Measurements from ENCODE around the gene PFAS.
"Not testable (repeated sequence)": the region's sequence is repeated elsewhere in the genome, so short reads cannot be mapped to it uniquely, and the experiment has no call there.

Gene PFAS, protein sequence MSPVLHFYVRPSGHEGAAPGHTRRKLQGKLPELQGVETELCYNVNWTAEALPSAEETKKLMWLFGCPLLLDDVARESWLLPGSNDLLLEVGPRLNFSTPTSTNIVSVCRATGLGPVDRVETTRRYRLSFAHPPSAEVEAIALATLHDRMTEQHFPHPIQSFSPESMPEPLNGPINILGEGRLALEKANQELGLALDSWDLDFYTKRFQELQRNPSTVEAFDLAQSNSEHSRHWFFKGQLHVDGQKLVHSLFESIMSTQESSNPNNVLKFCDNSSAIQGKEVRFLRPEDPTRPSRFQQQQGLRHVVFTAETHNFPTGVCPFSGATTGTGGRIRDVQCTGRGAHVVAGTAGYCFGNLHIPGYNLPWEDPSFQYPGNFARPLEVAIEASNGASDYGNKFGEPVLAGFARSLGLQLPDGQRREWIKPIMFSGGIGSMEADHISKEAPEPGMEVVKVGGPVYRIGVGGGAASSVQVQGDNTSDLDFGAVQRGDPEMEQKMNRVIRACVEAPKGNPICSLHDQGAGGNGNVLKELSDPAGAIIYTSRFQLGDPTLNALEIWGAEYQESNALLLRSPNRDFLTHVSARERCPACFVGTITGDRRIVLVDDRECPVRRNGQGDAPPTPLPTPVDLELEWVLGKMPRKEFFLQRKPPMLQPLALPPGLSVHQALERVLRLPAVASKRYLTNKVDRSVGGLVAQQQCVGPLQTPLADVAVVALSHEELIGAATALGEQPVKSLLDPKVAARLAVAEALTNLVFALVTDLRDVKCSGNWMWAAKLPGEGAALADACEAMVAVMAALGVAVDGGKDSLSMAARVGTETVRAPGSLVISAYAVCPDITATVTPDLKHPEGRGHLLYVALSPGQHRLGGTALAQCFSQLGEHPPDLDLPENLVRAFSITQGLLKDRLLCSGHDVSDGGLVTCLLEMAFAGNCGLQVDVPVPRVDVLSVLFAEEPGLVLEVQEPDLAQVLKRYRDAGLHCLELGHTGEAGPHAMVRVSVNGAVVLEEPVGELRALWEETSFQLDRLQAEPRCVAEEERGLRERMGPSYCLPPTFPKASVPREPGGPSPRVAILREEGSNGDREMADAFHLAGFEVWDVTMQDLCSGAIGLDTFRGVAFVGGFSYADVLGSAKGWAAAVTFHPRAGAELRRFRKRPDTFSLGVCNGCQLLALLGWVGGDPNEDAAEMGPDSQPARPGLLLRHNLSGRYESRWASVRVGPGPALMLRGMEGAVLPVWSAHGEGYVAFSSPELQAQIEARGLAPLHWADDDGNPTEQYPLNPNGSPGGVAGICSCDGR (N-terminal part only)
- 26.6 to 39.1 reads per million in 2 donors for total RNA-seq

GRCh38 chr17:8248751-8249607, at the start of gene PFAS:
PFAS (plus strand) TSS chr17:8249289; CDS start chr17:8253938, 4,649 bp downstream.
- DNase-seq, result peak; percentile 98

GRCh38 chr17:8204761-8205555, 44.1 kb upstream of the PFAS start:
- no peak for DNase-seq

DNA sequence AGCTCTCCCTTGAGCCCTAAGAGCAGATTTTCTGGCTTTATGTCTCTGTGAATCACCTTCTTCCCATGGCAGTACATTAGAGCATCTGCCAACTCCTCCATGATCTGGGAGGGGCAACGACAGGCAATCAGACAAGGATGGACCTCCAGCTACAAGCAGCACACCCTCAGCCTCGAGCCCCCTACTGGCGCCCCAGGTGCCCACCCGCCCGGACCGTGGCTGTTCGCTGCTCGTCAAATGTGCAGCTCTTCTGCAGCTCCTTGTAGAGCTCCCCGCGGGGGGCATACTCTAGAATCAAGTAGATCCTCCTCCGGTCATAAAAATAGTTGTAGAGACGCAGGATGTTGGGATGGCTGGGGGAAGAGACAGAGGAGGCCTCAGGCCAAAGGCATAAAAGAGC, 42.6 kb upstream of the PFAS start:
- no peak for DNase-seq

GRCh38 chr17:8209907-8210760, 39.0 kb upstream of the PFAS start, which contains the start of gene AURKB:
AURKB (minus strand) TSS chr17:8210575; CDS start chr17:8210224, 351 bp downstream.
- DNase-seq, result peak; percentile 57

DNA sequence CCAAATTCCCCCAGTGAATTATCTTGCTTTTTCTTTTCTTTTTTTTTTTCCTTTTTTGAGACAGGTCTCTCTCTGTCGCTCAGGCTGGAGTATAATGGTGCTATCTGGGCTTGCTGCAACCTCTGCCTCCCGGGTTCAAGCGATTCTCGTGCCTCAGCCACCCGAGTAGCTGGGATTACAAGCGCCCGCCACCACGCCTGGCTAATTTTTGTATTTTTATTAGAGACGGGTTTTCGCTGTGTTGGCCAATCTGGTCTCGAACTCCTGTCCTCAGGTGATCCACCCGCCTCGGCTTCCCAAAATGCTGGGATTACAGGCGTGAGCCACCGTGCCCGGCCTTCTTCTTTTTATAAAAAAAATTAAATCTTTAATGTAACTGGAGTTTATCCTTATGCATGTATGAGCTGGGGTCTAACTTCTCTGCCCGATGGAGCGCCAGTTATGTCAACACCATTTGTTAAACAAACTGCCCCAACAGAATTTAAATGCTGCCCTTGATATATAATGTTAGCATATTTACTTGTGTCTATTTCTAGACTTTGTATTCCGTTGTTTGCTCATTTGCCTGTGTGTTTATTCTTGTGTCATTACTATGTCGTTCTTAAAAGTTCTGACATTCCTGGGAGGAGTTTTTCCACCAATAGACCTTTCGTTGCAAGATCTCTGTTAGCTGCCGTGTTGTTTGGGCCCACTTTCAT, 38.2 kb upstream of the PFAS start:
- DNase-seq, result no peak

GRCh38 chr17:8212312-8213180, 36.5 kb upstream of the PFAS start:
- DNase-seq, result no peak

GRCh38 chr17:8214000-8214399, 35.1 kb upstream of the PFAS start:
- not testable (repeated sequence) for DNase-seq

DNA sequence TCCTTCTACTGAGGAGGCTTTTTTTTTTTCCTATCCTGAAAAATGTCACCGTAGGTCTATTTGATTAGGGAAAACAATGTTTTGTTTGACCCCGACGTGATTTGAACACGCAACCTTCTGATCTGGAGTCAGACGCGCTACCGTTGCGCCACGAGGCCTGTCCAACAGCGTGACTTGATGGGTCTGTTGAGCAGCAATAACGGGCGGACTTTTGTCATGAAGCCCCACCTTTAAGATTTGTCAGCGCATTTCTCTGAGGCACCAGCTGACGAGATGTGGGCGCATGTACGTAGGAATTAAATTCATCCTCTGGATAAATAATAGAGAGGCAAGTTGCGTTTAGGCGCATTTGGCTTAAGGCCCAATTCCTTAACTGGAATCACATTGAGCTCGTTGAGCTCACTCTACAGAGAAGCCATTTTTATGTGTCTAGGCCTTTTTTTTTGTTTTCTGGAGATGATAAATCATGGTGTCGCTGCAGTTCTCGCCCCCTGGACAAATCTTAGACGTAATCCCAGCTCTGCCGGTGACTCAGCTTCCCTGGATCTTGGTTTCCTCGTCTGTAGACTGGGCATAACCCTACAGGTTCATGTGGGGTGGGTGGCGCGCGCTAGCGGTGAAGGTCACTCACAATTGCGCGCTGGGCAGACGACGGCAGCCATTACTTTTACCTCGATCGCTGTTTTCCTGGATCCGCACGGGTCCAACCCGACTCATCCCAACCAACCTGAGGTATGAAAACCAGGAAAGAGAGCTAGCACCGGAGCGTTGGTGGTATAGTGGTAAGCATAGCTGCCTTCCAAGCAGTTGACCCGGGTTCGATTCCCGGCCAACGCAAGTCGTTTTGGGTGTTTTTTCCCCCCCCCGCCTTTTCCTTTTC, 28.1 kb upstream of the PFAS start:
- peak; percentile 45 for DNase-seq

DNA sequence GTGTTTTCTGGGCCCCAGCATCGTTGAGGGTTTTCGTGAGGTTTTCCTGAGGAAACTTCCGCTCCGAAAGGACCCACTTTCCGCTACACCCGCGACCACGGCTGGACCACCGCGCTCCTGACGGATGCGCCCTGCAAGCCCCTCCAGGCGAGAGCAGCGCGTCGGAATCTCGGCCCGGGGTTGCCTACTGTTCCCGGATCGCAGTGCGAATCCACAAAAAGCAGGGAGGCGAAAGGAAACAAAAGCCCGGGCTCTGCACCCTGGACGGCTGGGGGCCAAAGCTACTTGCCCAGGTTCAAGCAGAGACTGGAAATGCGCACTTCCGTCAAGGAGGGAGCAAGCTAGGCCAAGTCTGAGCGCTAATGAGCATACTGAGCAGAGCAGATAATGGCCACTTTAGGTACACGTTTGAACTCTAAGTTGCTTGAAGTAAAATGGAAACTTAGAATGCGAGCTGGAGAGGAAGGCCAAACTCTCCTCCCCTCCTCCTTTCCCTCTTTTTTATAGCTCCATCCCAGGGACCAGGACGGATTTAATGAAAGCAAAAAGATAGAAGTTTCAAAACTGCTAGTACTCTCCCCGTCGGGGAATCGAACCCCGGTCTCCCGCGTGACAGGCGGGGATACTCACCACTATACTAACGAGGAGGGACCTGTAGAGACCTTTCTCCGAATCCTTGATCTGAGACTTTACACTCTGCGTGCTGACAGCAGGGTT, 27.3 kb upstream of the PFAS start:
- DNase-seq, result peak; percentile 36

GRCh38 chr17:8222380-8222629, 26.8 kb upstream of the PFAS start:
- DNase-seq, result no peak

DNA sequence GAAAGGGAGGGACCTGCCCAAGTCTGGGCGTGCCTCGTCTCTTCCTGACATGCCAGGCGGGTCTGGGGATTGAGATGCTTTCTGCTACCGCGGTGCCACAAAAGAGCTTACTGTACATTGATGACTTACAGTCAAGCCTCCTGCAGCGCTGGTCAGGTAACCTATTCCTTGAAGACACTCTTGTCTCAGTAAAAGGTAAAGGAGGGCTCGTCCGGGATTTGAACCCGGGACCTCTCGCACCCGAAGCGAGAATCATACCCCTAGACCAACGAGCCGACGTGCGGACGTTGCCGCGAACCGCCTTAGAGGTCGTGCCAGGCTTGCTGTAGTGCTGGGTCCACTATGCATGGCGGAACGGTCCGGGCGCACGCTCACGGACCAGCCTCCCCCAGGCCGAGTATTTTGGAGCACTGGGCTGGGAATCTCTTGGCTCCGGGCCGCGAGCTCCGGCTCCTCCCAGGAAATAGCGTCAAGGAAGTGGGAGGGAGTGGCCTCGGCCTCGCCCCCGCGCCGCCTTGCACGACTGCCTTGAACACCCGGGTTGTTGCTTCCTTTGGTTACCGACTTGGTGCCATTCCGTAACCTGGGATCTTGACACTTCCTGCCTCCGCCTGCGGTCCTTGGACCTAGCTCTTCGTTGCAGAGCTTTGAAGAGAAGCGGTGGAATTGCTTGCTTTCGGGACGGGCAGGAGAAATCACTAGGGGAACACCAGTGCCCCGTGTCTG, 26.3 kb upstream of the PFAS start:
- peak; percentile 77 for DNase-seq

DNA sequence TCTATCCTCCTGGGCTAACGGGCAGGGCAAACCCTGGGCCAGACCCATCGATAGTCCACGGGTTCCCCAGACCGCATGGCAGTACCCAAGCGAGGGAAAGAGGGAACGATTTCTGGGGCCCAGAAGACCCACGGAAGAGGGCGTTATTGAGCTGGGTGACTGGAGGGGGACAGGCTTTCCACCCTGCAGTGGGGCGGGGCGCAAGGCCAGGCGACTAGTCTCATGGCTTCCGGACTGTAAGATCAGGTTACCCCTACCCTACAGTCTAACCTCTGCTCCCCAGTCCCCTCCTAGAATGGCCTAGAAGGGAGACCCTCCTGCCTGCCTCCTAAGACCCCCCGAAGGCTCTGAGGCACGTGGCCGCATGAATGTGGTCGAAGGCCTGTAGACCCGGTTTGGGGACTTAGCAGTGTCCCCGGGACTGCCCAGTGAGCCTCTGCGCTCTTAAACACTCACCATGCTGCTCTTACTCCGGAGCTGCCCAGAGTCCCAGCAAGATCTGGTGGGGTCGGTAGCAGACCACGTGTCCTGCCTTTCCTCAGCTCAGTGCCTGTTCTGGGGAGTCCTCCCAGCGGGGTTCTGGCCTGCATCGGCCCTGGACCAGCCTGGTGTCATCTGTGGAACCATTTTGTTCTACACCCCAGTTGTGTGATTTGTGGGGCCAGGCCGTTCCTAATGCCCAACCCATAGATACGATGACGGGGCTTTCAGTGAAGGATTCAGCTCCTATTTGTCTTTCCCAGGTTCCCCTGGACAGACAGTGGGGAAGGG, 25.5 kb upstream of the PFAS start:
- peak; percentile 20 for DNase-seq

DNA sequence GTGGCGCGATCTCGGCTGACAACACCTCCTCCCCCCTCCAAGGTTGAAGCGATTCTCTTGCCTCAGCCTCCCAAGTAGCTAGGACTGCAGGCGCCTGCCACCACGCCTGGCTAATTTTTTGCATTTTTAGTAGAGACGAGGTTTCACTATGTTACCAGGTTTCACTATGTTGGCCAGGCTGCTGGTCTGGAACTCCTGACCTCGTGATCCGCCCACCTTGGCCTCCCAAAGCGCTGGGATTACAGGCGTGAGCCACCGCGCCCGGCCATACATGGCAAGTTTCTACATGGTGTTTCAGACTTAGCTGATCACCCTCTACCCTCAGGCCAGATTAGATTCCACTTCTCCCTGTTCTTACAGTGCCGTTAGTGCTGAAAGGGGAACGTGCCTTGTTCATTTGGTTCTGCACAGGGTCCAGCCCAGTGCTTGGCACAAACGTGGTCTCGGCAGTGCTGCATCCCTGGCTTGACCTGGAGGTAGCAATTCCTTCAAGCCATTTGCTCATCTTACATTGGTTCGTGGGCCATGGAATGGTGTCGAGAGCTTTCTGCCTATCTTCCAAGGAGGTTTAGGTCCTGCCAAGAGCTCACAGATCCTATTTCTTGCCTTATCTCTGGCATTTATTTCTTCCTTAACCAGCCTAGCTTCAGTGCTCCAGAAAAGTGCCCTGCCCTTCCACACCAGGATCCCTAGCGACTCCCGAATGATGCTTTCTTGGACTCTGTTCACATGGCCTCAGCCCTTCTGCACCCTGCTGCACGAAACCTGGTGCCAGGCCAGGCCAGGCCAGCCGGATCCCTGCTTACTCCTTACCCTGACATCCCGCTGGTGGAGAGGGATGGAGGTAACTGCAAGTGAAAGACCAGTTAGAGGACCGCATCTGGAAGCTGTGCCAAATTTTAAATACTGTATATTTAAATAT, 23.9 kb upstream of the PFAS start:
- DNase-seq, result no peak
